ENCODE data around the gene EME2.
"Not testable (repeated sequence)": the region's sequence is repeated elsewhere in the genome, so short reads cannot be mapped to it uniquely, and the experiment has no call there.

Gene EME2

GRCh38 chr16:1794221-1794871 is 21.7 kb downstream of the EME2 start:
- DNase-seq (ENCODE audit: low read depth), result no peak
- no peak overlapping the region for H3K4me3 ChIP-seq (ENCODE audit: low read length)
- no peak for TF ChIP-seq CTCF (conservative IDR thresholded peaks at IDR 0.05; ENCODE audit: low read length)

GRCh38 chr16:1794908-1795666 is 22.5 kb downstream of the EME2 start:
- no peak for TF ChIP-seq CTCF (conservative IDR thresholded peaks at IDR 0.05; ENCODE audit: low read length)
- no peak for DNase-seq (ENCODE audit: low read depth)
- H3K4me3 ChIP-seq (ENCODE audit: low read length), result no peak overlapping the region

GRCh38 chr16:1799263-1799662 is 26.7 kb downstream of the EME2 start:
- not testable (repeated sequence) for DNase-seq (ENCODE audit: low read depth); H3K4me3 ChIP-seq (ENCODE audit: low read length)

GRCh38 chr16:1800701-1801100 is 28.1 kb downstream of the EME2 start:
- no peak for TF ChIP-seq CTCF (conservative IDR thresholded peaks at IDR 0.05; ENCODE audit: low read length)
- H3K4me3 ChIP-seq (ENCODE audit: low read length), result no peak overlapping the region
- DNase-seq (ENCODE audit: low read depth), result peak; percentile 73

- TF ChIP-seq CTCF (conservative IDR thresholded peaks at IDR 0.05; ENCODE audit: low read length), result no peak
- H3K4me3 ChIP-seq (ENCODE audit: low read length), result no peak overlapping the region
- no peak for DNase-seq (ENCODE audit: low read depth)
These were observed 35.0 kb downstream of the EME2 start for GRCh38 chr16:1807626-1808025.

- TF ChIP-seq CTCF (conservative IDR thresholded peaks at IDR 0.05; ENCODE audit: low read length), result no peak
- no peak overlapping the region for H3K4me3 ChIP-seq (ENCODE audit: low read length)
- DNase-seq (ENCODE audit: low read depth), result no peak
These were observed 36.1 kb downstream of the EME2 start for GRCh38 chr16:1808691-1809090.

GRCh38 chr16:1809281-1809801 is 36.7 kb downstream of the EME2 start:
- DNase-seq (ENCODE audit: low read depth), result no peak
- TF ChIP-seq CTCF (conservative IDR thresholded peaks at IDR 0.05; ENCODE audit: low read length), result no peak
- H3K4me3 ChIP-seq (ENCODE audit: low read length), result no peak overlapping the region
